HG02588 (cell line): ENCODE results near the gene LPP.
"Not testable (repeated sequence)": the region's sequence is repeated elsewhere in the genome, so short reads cannot be mapped to it uniquely, and the experiment has no call there.

ENCODE experiments used
- ATAC-seq: cut with Tn5 transposase; IDR thresholded peaks from one replicate; pipeline ENCODE4 v1.9.1; 2021; ENCODE audit warnings: mild to moderate bottlenecking, moderate library complexity; ENCODE audit not compliant: unreplicated experiment

Gene LPP

GRCh38 chr3:188689101-188689574, 535.2 kb downstream of the LPP start:
- no peak for ATAC-seq

GRCh38 chr3:188690064-188690463, 536.1 kb downstream of the LPP start:
- no peak for ATAC-seq

- ATAC-seq: no peak
These were observed 537.0 kb downstream of the LPP start for GRCh38 chr3:188691004-188691403.

GRCh38 chr3:188691665-188692064, 537.7 kb downstream of the LPP start:
- no peak for ATAC-seq

- ATAC-seq: no peak
These were observed 538.7 kb downstream of the LPP start for GRCh38 chr3:188692700-188693099.

- no peak for ATAC-seq
These were observed 539.5 kb downstream of the LPP start for GRCh38 chr3:188693435-188693834.

- ATAC-seq: no peak
These were observed 541.3 kb downstream of the LPP start for GRCh38 chr3:188695241-188695640.

- peak; percentile 79 for ATAC-seq
These were observed 543.2 kb downstream of the LPP start for GRCh38 chr3:188697127-188697526.

GRCh38 chr3:188698436-188698835, 544.5 kb downstream of the LPP start:
- ATAC-seq: no peak

- ATAC-seq: no peak
These were observed 546.5 kb downstream of the LPP start for GRCh38 chr3:188700501-188700900.

GRCh38 chr3:188700918-188701317, 547.0 kb downstream of the LPP start:
- ATAC-seq: no peak

GRCh38 chr3:188701485-188701969, 547.6 kb downstream of the LPP start:
- no peak for ATAC-seq

- not testable (repeated sequence) for ATAC-seq
These were observed 548.1 kb downstream of the LPP start for GRCh38 chr3:188702028-188702427.

- ATAC-seq: no peak
These were observed 552.2 kb downstream of the LPP start for GRCh38 chr3:188706176-188706575.

GRCh38 chr3:188706599-188706998, 552.6 kb downstream of the LPP start:
- ATAC-seq: no peak

GRCh38 chr3:188707381-188708288, 553.7 kb downstream of the LPP start:
- no peak for ATAC-seq

- ATAC-seq: no peak
These were observed 557.9 kb downstream of the LPP start for GRCh38 chr3:188711881-188712247.

- no peak for ATAC-seq
These were observed 558.4 kb downstream of the LPP start for GRCh38 chr3:188712248-188712924.

- ATAC-seq: no peak
These were observed 559.0 kb downstream of the LPP start for GRCh38 chr3:188712991-188713390.

- ATAC-seq: no peak
These were observed 565.6 kb downstream of the LPP start for GRCh38 chr3:188719545-188719944.

- ATAC-seq: no peak
These were observed 566.3 kb downstream of the LPP start for GRCh38 chr3:188720215-188720614.

- ATAC-seq: no peak
These were observed 566.7 kb downstream of the LPP start for GRCh38 chr3:188720636-188721035.
